ENCODE measurements around the gene CCL17.

CCL17 gene

DNA sequence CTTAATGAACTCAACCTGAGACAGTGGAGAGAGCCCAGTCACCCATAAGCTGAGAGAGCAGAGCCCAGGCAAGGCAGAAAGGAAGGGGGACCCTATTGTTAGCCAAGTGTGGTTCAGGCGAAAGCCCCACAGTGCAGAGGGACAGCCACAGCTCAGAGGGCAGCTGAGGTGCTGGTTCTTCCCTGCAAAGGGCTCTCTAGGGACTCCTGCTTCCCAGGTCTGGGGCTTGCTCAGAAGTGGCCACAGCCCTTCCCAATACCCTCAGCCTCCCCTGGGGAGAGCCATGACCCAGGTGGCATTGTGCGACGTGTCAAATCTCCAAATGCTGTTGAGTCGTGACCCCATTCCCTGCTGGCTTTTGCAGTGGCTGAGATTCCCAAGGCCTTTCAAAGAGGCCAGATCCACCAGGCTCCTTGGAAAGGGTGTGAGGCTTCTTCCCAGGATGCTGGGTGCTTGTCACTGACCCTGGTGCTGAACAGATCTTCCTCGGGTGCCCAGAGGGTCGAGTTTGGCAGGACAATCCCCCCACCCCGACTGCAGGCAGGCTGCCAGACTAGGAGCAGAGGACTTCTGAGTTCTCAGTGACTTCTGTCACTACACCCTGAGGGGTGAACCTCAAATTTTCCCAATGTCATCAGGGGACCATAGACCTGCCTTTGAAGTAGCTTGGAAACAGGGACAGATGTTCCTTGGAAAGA, 2.5 kb upstream of the CCL17 start:
- no peak for DNase-seq

DNA sequence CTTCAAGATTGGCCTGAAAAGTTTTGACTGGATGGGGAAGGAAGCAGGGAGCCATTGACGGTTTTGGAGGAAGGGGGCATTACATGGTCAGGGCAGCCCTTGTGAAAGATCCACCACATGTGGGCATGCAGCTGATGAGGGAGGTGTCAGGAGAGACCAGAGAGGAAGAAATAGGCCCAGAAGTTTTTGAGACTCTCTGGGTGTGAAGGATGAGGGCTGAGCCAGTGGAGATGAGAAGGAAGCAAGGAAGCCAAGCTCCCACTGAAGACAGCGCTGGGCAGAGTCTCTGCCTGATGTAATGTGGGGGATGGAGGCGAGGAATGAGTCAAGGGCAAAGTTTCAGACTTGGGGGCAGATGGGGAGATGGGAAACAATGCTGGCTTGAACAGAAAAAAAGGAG, 530 bp downstream of the CCL17 start:
- no peak for DNase-seq

DNA sequence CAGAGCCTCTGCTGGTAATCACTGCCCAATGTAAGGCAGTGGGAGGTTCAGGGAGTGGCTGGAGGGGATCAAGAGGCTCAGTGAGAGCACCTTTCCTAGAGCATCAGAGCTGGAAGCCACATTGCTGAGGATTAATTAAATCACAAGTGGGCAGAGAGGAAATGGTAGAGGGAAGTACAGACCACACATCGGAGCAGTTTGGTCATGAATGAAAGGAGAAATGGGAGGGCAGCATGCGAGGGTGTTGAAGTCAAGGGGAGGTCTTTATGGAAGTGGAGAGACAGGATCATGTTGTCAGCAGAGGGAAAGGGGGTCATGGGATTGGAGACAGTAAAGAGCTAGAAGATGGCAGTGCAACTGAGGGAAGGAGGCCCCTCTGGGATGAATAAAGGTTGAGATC, 2.3 kb downstream of the CCL17 start:
- DNase-seq = no peak

DNA sequence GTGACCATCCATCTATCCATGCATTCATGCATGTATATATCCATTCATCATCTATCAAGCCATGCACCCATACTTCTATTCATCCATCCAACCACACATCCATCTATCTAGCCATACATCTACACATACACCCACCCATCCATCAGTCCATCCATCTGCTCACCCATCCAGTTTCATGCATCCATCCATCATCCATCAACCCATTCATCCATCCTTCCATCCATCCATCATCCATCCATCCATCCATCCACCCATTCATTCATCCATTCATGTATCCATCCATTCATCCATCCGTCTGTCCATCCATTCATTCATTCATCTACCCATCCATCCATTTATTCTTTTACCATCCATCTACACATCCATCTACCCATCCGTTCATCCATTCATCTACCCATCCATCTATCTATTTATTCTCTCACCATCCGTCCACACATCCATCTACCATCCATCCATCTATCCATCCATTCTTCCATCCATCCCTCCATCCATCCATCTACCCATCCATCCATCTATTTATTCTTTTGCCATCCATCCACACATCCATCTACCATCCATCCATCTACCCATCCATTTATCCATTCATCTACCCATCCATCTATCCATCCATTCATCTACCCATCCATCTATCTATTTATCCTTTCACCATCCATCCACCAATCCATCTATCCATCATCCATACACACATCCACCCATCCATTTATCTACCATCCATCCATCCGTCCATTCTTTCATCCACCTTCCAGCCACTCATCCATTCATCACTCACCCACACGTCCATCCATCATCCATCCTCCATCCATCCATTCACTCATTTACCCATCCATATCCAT, 3.2 kb downstream of the CCL17 start:
- DNase-seq = no peak

DNA sequence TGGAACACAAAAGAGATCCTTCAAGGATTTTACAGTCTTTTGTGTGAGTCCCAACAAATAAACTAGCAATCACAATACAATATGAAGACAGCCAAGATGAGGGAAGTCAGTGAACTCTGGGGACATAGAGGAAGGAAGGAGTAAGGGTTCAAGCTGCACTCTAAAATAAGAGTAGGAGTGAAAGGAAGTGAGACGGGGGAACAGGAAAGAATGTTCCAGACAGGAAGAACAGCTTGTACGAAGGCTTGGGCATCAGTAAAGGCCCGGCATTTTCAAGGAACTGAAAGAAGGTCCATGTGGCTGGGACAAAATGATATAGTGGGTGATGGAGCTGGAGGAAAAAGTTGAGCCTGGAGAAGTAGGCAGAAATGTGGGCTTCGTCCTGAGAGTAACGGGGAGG, 4.5 kb downstream of the CCL17 start:
- DNase-seq = no peak

DNA sequence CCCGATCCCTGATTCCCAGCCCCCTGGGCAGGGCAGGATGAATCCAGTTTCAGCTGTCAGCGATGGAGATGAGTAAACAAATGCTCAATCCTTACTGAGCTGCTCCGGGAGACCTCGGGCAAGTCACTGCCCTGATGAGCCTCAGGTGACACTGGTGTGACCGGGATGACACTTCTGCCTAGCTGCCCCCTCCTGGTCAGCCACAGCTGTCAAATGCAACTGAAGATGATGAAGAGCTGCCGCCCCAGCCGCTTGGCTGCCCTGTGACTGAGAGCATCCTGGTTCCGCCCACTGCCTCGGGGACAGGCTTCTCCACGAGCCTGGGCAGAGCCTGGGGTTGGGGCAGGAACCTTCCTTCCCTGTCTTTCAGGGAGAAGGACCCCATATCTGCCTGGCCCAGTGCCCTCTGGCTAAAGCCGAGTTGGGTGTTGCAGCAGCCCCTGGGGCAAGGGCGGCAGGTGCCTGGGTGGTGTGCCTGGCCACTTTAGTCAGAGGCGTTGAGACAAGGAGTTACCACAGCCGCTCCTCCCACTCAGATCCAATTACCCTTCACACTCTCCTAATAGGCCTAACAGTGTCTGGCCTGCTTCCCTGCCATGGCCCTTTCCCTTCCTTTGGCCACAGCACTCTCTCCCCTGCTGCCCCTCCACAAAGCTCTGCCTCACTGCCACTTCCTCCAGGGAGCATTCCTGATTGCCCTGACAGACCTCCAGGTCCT, 5.5 kb downstream of the CCL17 start:
- DNase-seq = no peak

DNA sequence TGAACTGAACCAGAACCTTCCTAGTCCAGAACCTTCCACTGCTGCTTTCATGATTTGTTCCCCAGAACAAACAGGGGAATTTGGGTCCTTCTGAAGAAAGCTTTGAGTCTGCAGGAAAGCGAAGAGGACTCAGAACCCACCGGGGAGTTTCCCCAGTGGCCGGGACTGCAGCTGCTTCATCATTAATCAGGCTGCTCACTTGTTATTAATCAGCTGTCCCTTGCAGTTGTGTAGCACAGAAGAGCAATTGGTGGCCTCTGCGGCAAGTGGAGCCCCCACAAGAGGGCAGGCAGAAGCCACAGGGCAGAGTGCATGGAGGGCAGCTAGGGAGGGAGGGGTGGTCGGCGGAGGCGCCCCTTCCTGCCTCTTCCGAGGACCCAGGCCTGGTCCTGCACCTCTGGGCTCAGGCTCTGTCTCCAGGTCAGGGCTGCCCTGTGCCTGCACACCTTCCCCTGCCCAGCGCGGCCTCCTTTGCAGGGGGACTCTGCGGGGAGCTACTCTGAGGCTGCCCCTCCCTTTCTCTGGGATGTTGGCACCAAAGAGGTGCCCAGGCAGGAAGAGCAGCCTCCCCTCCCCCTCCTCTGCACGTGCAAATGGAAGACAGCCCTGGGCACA, 6.9 kb downstream of the CCL17 start:
- DNase-seq = no peak

DNA sequence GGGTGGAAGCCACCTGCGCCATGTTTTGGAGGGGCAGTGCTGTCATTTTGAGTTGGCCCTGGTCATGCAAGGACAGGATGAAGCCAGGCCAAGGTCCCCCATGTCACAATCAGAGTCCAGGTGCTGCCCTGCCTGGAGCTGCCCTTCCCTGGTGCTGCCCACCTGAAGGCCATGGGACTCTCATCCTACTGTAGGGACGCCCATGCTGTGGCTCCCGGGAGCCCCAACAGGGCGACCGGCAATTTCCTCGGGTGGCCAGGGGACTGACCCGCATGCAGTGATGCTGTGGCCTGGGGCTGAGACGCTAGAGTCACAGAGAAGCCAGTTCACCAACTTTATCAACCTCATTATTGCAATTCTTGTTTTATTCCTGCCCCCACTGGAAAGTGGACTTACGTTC, 8.0 kb downstream of the CCL17 start:
- no peak for DNase-seq

DNA sequence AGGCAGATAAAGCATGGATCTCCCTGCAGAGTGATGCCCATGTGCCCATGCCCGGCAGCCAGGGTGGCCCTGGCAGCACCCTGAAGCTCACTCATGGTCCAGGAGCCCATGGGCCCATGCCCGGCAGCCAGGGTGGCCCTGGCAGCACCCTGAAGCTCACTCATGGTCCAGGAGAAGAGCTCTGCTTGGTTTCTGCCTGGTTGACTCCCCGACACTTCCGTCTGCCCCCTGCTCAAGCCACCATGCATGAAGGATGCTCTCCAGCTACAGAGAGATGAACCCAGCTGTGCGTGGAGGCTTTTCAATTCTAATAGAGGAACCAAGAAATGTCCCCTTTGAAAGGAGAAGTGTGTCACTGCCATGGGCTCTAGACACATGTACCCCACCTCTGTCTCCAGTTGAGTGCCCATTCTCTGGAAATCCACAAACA, 8.7 kb downstream of the CCL17 start:
- DNase-seq = no peak

DNA sequence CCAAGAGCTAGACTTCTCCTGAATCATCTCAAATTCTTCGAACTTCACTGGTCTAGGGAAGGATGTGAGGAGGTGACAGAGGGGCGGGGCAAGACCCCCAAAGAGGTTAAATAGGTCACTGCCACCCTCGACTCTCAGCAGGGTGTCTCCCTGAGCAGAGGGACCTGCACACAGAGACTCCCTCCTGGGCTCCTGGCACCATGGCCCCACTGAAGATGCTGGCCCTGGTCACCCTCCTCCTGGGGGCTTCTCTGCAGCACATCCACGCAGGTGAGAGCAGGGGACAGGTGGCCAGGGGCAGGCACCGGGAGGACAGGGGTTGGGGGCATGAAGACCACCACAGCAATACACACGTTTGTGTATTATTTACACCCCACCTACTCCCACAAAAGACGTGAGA, 9.2 kb downstream of the CCL17 start:
- no peak for DNase-seq

DNA sequence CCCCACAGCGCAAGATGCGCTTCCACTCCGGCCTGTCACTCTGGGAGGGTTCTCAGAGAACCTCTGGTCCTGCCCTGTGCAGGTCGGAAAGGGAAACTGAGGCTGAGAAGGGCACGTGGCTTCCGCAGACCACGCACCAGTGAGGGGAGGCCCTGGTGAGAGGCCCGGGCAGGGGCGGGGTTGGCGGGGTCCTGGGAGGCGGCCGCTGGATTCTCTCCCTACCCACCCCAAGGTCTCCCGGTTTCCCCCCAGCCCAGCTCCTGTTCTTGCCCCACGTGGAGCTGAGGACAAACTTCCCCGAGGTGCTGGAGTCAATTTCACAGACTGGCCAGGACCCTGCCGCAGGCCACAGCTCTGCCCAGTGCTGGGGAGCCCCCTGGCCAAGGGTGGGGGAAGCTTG, 11.5 kb downstream of the CCL17 start:
- DNase-seq = no peak

DNA sequence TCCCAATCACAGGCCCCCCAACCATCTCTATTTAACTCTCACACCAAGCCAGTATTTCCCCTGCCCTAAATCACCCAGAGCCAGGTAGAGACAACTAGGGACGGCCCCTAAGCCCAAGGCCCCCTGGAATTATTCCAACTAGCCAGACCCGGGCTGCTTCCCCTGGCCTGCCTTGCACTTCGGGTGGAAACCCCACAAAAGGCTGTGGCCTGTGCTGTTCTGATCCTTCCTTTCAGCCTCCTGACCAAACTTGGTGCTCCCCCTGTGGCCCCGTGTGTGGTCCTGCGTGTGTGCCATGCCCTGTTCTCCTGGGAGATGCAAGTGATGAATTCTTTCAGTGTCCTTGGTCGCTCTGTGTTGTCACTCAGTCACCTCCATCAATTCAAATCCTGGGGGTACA, 14.9 kb downstream of the CCL17 start:
- DNase-seq = no peak

DNA sequence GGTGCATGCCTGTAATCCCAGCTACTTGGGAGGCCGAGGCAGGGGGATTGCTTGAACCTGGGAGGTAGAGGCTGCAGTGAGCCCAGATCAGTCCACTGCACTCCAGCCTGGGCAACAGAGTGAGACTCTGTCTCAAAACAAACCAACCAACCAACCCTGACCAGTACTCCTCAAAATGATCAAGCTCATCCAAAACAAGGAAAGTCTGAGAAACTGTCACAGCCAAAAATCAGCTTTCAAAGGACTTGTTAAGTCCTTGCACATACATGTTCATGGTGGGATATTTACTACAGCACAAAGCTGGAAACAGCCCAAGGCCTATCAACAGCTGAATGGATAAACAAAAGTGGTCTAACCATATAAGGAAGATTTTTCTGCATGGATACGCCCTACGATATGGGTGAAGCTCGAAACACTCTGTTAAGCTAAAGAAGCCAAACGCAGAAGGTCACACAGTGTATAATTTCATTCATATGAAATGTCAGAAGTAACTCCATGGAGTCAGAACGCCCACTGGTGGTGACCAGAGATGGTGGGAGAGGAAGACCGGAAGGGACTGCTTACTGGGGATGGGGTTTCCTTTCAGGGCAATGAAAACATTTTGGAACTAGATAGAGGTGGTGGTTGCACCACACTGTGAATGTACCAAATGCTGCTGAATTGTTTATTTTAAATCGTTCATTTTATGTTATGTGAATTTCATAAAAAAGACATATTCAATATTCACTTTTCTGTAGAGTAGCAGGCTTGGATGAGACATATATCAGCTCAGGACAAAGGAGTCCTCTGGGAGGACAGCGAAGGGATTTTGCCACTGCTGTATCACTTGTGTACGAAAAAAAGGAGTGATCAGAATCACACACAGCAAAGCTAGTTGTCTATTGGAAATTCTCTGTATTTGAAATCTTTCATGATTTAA, 17.7 kb downstream of the CCL17 start:
- DNase-seq = no peak

DNA sequence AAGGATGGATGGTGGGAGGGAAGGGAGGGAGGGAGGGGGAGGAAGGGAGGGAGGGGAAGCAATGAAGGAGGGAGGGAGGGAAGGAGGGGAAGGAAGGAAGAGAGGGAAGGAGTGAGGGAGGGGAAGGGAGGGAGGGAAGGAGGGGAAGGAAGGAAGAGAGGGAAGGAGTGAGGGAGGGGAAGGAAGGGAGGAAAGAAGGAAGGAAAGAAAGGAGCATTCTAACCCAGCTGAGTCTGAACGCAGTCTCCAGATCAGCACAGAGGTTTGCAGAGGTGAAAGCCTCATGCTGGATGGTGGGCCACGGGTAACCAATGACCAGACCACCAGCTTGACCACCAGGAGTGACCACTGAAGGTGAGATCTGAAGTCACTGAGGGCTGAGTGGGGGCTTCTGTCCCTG, 18.6 kb downstream of the CCL17 start:
- DNase-seq = no peak

DNA sequence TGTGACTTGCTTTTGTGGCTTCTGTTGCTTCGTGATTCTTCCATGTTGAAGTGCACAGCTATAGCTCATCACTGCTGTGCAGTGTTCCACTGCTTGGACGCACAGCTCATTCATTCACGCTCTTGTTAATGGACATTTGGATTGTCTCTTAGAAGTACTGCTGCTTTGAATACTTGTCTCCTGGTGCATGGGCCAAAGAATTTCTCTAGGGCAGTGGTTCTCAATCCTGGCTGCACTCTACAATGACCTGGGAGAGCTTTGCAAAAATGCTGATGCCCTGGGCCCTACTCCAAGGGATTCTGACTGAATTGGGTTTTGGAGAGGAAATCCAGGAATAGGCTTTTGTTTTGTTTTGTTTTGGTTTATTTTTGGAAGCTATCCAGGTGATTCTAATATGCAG, 20.0 kb downstream of the CCL17 start:
- DNase-seq = no peak

DNA sequence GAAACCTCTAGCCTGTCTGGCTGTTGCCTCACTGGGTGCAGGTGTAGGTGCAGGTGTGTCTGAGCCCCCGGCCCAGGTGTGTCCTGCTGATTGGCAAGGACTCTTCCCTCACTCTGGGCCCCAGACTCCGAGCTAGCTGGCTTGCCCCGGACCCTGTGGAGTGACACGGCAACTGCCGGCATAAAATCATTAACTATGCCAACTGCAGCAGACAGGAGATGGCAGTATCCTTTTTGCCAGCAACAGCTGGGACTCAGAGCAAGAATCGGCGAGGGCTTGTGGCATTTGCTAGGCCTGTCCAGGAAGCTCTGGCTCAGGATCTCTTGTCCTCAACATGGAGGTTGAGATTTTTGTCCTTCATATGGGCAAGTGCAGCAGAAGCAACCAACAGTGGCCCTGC, 21.8 kb downstream of the CCL17 start:
- no peak for DNase-seq

DNA sequence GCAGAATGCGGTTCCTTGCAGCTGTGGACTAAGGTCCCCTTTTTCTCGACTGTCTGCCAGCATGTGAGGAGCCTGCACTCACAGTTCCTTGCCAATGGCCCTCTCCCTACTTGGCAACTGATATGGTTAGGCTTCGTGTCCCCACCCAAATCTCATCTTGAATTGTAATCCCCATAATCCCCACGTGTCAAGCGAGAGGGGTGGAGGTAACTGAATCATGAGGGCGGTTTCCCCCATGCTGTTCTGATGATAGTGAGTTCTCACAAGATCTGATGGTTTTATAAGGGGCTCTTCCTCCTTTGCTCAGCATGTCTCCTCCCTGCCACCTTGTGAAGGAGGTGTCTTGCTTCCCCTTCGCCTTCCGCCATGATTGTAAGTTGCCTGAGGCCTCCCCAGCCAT, 22.7 kb downstream of the CCL17 start:
- DNase-seq = no peak

DNA sequence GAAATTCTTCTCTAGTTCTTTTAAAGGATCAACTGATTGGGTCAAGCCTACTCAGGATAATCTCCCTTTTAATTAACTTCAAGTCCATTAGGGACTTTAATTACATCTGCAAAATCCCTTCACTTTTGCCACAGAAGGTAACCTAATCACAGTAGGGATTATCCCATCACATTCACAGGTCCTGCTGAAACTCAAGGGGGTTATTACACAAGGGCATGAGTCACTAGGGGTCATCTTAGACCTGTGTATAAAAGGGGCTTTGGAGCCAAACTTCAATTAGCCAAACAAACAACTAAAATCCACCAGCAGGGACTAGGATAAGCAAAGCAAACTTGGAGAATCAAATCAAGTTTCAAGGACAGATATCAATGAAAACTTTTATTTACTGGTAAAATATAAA, 23.3 kb downstream of the CCL17 start:
- DNase-seq = no peak

DNA sequence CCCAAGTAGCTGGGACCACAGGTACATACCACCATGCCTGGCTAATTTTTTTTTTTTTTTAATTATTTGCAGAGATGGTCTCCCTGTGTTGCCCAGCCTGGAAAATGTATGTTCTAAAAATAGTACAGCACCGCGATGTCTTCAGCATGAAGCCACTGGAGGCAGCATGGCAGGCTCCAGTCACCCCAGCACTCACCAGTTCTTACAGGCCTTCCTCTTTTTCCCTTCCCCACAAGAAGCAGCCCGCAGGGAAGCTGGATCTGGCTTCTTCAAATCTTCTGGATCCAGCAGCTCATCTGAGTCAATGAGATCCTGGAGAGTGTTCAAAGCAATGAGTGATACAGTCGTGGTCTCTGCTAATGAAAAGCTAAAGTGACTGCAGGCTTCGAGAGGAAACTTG, 26.4 kb downstream of the CCL17 start:
- no peak for DNase-seq

DNA sequence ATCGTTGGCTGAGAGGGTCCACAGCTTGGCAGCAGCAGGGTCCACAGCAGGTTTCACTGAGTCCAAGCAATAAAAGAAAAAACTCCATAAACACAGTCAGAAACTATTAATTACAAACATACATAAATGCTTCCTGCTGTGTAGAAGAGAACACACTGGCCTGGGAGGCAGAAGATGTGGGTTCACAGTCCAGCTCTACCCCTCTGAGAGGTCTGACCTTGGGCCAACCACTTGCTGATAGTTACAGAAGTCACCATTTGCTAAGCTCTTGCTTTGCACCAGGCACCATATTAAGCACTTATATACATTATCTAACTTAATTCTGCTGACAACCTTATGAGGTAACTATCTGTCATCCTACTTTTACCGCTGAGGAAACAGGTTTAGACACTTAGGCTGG, 27.9 kb downstream of the CCL17 start:
- DNase-seq = no peak

DNA sequence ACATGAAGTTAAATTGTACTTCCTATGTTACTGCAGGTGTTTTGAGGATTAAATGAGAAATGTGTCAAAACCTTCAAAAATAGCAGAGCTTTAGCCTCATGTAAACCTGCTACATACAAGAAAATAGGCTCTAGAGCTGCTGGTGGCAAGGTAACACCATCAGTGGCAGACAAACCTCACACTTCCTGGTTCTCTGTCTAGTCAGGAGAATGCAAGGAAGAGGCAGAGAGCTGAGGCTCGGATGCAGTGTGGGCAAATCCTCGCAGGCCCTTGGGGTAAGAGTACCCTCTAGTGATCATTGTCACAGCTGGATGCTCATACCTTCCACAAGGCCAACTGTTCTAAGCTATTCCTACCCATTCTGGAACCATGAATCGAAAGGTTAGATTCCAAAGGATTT, 28.4 kb downstream of the CCL17 start:
- DNase-seq = no peak

DNA sequence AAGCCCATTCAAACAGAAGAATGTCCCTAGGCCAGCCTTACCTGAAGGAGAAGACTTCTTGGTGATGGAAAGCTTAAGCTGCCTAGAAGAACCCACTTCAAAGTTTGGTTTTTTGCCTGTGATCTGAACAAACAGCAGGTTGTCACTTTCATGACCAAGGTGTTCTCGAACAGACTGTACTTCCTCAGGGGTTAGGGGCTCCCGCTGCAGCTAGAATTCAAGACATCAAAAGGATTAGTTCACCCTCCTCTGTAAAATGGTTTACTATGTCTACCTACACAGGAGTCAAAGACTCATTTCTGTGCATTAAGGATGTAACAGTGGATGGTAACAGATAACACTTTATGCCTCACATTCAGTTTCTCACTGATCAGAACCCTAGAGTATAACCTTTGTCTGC, 29.4 kb downstream of the CCL17 start:
- no peak for DNase-seq

DNA sequence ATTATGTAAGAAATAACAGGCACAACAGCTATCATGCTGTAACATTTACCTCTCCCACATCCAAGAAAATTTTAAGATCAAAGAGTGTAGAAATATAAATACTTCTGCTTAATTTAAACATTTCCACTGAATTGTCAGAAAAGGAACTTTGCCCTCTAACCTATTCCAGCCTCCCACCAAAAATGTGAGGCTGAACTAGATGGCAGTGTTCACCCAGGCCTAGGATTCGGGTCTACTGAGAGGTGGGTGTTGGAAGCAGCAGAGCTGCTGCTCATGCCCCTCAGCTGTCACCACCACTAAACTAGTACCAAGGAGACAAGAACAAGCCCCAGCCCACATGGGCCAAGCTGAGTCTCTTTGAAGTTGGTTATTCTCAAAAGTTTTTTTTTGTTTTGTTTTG, 31.3 kb downstream of the CCL17 start:
- DNase-seq = no peak

Measured in stimulated activated CD4-positive, alpha-beta T cell treated with anti-CD3 and anti-CD28 coated beads, Interleukin-4, amount 100 ng/mL, for 1 hour (primary cell).